SU-DHL-6 (cell line): Measurements from ENCODE around the gene CAPN8.

Experiments used
- CTCF ChIP-seq: fragments of 200-600 bp; sonication (generic); IDR thresholded peaks from one replicate; pipeline ENCODE4 v1.5.1; 2017; ENCODE audit warnings: antibody characterized with exemption, mild to moderate bottlenecking, low read length, moderate library complexity; ENCODE audit not compliant: insufficient read depth, poor library complexity, severe bottlenecking
- EZH2phosphoT487 ChIP-seq: fragments of 200-600 bp; sonication (generic), shearing (Covaris generic); conservative IDR thresholded peaks from 2 replicates; pipeline ENCODE4 v1.6.1; 2018; ENCODE audit warnings: mild to moderate bottlenecking, antibody characterized with exemption, low read length, moderate library complexity, mixed read lengths

- TF ChIP-seq CTCF (no peak), EZH2phosphoT487 (no peak)
These were observed 35.6 kb upstream of the CAPN8 start for GRCh38 chr1:223700942-223701637.
